ENCODE results near the gene KYAT1. TPM values are rescaled to one million over a fixed set of nuclear protein-coding genes. Genes with fewer than 3 reads are reported as not detected.

Gene KYAT1
- total RNA-seq, 1 experiment from 2014 or later, result 7.5 TPM

DNA sequence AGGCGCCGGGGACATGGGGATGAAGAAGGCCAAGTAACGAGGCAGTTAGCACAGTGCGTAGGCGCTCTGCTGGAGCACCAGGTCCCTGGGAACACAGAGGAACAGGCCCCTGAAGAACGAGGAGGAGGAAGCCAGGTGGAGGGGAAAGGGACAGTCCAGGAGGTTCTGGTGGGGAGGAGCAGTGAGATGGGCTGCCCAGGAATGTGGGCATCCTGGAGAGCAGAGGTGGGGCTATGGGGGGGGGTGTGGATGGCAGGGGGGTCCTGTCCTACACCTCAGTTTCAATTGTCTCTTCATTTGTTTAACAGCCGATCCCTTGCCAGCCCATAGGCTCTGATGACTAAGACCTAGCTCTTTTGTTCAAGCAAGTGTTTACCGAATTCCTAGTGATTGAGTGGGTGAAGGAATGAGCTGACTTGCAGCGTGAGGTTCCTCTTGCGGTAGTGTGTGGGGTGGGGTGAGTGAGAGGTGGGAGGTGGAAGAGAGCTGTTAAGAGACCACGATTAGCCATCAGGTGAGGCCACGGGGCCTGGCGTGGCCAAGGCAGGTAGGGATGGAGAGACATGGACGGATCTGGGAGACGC is 30.6 kb upstream of the KYAT1 start:
- DNase-seq (ENCODE audit: low read depth, low spot score), result no peak
- in situ Hi-C loops (cut with HindIII; ENCODE audit: low pct_unique_long_range_greater_than_20kb, low sequenced_read_pairs), result no loop called here

DNA sequence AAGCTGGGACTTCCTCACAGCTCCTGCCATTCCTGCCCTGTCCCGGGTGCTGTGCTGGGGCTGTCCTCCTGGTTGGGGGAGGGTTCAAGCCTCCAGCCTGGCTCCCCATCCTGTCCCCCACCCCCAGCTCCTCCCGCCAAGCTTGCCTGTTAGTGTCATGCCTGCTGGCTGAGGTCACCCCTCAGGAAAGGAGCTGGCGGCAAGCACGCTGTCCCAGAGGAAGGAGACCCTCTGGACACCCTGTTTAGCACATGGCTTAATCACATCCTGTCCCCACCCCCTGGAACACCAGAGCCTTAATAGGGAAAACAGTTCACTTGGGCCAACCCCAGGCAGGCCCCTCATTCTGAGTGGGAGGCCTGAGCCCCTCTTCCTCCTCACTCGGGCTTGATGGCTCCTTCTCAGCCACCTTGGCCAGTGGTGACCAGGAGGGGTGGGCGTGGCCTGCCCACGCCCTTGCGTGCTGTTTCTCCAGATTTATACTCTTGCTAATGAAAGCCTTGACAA is 29.8 kb upstream of the KYAT1 start:
- in situ Hi-C loops (cut with HindIII; ENCODE audit: low pct_unique_long_range_greater_than_20kb, low sequenced_read_pairs), result no loop called here
- DNase-seq (ENCODE audit: low read depth, low spot score), result no peak

DNA sequence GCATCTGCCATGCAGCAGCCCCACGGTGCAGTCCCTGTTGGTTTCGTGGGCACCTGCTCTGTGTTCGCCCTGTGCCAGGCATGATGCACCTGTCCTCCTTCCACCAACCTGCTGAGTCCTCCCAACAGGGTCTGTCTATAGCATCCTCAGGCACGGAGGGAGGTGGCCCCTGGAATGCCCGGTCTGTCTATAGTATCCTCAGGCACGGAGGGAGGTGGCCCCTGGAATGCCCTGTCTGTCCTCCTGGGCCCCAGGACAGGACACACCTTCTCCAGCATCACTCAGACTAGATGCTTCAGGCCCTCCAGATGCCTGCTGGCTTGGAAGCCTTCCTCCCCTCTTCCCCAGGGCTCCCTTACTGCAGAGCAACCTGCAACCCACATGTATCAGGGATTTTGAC is 29.2 kb upstream of the KYAT1 start:
- DNase-seq (ENCODE audit: low read depth, low spot score), result no peak
- in situ Hi-C loops (cut with HindIII; ENCODE audit: low pct_unique_long_range_greater_than_20kb, low sequenced_read_pairs), result no loop called here

DNA sequence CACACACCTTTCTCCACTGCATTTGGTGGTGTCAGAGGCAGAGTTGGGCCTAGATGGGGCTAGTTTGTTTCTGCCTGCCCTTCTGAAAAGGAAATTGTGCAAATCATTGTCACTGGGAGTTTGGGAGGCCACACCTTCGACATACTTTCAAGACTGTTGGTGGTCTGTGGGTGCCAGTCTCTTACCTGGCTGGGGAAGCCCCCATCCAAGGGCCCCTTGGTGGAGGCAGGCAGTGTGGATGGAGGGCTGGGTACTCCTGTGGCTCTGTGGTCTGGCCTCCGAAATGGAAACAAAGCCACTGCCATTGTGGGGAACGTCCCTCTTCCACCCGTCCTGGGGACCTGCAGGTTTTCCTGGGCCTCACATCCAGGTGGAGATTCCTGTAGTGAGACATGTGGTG is 28.1 kb upstream of the KYAT1 start:
- DNase-seq (ENCODE audit: low read depth, low spot score), result no peak
- in situ Hi-C loops (cut with HindIII; ENCODE audit: low pct_unique_long_range_greater_than_20kb, low sequenced_read_pairs), result no loop called here

DNA sequence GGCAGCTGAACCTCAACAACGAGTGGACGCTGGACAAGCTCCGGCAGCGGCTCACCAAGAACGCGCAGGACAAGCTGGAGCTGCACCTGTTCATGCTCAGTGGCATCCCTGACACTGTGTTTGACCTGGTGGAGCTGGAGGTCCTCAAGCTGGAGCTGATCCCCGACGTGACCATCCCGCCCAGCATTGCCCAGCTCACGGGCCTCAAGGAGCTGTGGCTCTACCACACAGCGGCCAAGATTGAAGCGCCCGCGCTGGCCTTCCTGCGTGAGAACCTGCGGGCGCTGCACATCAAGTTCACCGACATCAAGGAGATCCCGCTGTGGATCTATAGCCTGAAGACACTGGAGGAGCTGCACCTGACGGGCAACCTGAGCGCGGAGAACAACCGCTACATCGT is 26.6 kb upstream of the KYAT1 start:
- DNase-seq (ENCODE audit: low read depth, low spot score), result no peak
- in situ Hi-C loops (cut with HindIII; ENCODE audit: low pct_unique_long_range_greater_than_20kb, low sequenced_read_pairs), result no loop called here

DNA sequence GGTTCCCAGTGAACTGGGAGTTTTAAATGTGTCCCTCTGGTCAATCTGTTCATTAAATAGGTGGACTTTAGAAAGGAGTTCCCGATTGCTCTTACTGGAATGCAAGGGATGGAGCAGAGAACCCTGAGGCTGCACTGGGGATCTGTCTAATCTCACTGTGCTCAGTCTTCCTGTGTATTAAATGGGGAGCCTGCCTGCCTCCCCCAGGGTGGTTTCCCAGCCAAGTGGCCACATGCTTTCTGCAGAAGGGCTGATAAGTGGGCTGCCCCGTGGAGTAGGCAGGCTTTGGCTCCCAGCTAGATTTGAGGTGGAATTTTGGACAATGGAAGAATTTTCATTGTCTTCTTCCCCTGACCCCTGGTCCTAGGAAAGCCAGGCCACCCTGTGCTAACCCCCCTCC is 25.0 kb upstream of the KYAT1 start:
- in situ Hi-C loops (cut with HindIII; ENCODE audit: low pct_unique_long_range_greater_than_20kb, low sequenced_read_pairs), result no loop called here

DNA sequence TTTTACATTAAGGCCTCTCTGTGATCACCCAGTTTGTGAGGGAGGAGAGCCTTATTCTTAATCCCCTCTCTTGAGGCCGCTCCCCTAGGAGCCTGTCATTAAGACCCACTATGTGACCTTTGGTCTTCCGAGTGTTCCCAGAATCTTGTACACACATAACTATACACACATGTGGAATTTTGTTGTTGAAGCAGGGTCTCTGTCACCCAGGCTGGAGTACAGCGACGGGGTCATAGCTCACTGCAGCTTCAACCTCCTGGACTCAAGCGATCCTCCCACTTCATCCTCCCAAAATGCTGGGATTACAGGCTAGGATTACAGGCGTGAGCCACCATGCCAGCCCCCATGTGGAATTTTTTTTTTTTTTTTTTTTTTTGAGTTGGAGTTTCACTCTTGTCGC is 24.2 kb upstream of the KYAT1 start:
- in situ Hi-C loops (cut with HindIII; ENCODE audit: low pct_unique_long_range_greater_than_20kb, low sequenced_read_pairs), result no loop called here
- DNase-seq (ENCODE audit: low read depth, low spot score), result no peak

More for the DNA sequence above, 25.0 kb upstream of the KYAT1 start:
- no peak for DNase-seq (ENCODE audit: low read depth, low spot score)

DNA sequence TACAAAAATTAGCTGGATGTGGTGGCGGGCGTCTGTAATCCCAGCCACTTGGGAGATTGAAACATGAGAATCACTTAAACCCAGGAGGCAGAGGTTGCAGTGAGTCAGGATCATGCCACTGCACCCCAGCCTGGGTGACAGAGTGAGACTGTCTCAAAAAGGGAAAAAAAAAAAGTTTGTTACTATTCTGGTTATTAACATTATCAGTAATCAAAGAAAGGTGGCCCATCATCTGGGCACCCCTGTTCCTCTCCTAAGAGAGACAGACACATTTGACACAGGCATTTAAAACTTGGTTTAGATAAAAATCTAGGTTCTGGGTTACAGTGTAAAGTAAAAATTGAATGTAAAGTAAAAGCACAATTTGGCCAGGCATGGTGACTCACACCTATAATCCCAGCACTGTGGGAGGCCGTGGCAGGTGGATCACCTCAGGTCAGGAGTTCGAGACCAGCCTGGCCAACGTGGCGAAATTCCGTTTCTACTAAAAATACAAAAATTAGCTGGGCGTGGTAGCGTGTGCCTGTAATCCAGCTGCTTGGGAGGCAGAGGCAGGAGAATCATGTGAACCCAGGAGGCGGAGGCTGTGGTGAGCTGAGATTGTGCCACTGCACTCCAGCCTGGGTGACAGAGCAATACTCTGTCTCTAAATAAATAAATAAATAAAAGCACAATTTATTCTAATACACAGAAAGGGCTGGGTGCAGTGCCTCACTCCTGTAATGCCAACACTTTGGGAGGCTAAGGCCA is 22.3 kb upstream of the KYAT1 start:
- no peak for DNase-seq (ENCODE audit: low read depth, low spot score)
- in situ Hi-C loops (cut with HindIII; ENCODE audit: low pct_unique_long_range_greater_than_20kb, low sequenced_read_pairs), result no loop called here

DNA sequence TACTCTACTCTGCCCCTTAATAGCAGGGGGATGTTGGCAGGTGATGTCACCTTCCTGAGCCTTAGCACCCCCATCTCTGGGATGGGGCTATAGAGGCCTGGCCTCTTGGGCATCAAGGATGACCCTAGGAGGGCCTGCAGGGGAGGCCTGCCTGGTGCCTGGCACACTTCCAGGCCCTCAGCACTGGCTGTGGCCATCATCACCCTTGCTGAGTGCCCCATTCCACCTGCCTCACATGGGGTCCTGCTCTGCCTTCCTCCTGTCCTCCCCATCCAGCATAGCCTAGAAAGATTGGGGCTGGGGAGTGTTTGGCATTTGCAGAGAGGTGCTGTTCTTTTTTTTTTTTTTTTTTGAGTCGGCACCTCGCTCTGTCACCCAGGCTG is 21.3 kb upstream of the KYAT1 start:
- in situ Hi-C loops (cut with HindIII; ENCODE audit: low pct_unique_long_range_greater_than_20kb, low sequenced_read_pairs), result no loop called here
- no peak for DNase-seq (ENCODE audit: low read depth, low spot score)

DNA sequence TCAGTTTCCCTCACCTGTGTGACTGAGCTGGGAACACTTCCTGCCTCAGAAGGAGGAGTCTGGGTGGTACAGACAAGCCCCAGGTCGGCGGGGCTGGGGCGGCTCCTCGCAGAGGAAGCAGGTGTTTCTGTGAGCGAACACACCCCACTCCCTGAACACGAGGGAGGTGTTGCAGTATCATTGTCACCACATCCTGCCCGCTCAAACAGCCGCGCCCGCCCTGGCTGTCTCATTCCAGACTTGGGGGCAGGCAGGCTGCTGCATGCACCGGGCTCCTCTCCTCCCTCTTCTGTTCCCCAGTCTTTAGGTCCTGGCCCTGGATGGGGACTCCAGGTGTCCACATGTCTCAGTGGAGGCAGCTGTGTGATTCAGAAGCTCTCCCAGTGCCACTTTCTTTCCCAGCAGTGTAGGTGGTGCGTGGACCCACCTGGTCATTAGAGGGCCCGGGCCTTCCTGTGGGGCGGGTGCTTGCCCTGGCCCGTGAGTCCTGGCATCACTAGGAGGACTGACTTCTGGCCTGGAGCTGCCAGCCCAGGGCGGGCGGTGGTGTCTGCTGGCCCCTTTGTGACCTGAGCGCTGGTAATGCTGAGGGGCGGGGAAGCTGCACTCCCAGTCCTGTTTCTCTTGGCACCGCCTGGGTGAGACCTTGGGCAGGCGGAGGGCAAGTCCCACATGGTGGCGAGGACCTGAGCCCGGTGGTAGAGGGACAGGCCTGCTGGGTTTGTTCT is 20.8 kb upstream of the KYAT1 start:
- in situ Hi-C loops (cut with HindIII; ENCODE audit: low pct_unique_long_range_greater_than_20kb, low sequenced_read_pairs), result no loop called here
- no peak for DNase-seq (ENCODE audit: low read depth, low spot score)

DNA sequence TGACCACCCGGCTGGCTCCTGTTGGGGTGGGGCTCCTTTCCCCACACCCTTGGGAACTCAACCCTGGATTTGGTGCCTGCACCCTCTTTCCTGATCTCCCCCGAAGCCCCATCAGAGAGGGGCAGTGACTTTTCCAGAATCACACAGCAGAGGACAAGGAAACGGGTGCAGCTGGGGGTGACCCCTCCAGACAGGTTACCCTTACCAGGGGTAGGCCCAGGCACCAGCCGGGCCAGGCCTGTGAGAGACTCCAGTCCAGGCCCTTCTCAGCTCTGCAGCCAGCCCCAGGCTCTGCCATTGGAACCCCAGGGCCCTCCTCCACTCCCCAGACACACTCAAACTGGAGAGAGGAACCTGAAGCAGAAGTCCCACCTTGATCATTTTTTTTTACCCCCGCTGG is 20.1 kb upstream of the KYAT1 start:
- in situ Hi-C loops (cut with HindIII; ENCODE audit: low pct_unique_long_range_greater_than_20kb, low sequenced_read_pairs), result no loop called here
- DNase-seq (ENCODE audit: low read depth, low spot score), result no peak

DNA sequence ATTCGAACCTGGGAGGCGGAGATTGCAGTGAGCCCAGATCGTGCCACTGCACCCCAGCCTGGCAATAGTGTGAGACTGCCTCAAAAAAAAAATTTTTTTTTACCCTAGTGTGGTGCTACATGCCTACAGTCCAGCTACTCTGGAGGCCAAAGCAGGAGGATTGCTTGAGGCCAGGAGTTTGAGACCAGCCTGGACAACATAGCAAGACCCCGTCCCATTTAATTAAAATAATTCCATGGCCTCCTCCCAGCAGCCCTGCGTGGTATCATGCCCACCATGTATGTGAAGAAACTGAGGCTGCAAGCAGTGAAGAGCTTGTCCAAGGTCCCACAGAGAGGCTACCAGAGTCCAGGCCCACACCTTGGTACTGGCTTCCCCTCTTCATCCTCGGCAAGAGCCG is 19.6 kb upstream of the KYAT1 start:
- in situ Hi-C loops (cut with HindIII; ENCODE audit: low pct_unique_long_range_greater_than_20kb, low sequenced_read_pairs), result no loop called here

DNA sequence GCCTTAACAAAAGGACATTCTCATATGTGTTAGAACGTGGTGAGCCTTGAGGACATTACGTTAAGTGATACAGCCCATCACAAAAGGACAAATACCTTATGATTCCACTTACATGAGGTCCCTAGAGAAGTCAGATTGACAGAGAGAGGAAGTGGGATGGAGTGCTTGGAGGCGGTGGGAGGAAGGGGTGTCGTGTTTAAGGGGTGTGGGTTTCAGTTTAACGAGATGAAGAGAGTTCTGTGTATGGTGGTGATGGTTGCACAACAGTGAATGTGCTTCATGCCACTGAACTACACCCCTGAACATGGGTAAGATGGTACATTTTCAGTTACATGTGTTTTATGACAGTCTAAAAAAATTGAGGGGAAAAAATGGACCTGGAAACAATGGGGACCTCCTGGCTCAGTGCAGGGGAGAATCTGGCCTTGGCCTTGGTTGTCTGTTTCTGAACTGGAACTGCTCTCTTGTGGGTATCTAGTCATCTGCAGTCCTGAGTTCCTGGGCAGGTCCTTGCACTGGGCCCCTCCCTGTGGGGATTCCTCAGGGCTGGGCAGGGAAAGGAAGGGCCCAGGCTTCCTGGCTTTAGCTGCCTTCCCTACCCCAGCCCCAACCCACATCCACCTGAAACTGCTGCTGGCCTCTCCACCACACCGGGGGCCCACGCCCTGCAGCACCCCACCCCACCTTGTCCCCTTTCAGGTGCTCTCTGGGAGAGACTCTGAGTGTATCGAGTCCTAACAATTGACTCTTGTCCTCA is 18.0 kb upstream of the KYAT1 start:
- DNase-seq (ENCODE audit: low read depth, low spot score), result no peak
- in situ Hi-C loops (cut with HindIII; ENCODE audit: low pct_unique_long_range_greater_than_20kb, low sequenced_read_pairs), result no loop called here

More for the DNA sequence above, 19.6 kb upstream of the KYAT1 start:
- DNase-seq (ENCODE audit: low read depth, low spot score), result no peak

DNA sequence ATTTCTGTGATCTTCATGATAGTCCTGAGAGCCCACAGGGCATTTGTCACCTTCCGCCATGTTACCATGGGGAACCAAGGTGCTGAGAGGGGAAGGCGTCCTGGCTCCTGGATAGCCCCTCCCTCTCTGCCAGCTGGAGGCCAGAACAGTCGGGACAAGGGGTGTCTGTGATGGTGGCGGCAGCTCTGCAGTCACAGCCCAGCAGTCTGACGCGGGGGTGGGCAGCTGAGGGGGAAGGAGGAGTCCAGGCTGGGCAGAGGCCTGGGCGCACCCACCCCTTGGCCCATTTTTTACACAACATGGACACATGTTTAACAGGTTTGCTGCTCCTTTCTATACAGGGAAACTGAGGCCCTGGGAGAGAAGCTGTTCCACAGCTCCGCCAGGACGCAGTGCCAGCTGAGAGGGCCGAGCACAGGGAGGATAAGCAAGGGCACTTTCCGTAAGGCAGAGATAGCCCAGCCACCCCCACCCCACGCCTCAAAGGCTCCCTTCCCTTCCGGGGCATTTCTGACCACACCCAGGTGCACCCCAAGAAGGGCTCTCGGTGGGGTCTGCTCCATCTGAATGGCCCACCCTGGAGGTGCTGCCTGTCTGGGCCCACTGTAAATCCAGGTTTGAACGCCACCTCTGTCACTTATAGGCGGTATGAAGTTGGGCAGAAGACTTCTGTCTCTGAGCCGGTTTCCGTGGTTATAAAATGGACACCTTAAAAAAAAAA is 17.3 kb upstream of the KYAT1 start:
- in situ Hi-C loops (cut with HindIII; ENCODE audit: low pct_unique_long_range_greater_than_20kb, low sequenced_read_pairs), result no loop called here
- no peak for DNase-seq (ENCODE audit: low read depth, low spot score)

DNA sequence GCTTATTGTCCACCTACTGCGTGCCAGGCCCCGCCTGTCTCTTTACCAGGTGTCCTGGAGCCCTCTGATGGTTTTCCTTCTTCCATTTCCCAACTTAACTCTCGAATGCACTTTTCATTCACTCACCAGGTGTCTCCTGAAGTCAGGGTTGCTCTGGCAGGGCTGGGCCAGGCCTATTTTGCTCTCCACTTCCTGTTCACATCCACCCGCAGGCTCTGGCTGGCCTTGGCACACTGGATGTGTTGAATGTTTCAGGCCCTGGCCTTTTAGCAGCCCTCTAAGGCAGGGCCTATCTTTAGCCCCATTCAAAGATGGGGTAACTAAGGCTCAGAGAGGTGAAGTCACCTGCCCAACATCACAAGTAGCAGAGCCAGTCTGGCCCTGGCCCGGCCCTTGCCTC is 16.6 kb upstream of the KYAT1 start:
- in situ Hi-C loops (cut with HindIII; ENCODE audit: low pct_unique_long_range_greater_than_20kb, low sequenced_read_pairs), result no loop called here
- no peak for DNase-seq (ENCODE audit: low read depth, low spot score)

DNA sequence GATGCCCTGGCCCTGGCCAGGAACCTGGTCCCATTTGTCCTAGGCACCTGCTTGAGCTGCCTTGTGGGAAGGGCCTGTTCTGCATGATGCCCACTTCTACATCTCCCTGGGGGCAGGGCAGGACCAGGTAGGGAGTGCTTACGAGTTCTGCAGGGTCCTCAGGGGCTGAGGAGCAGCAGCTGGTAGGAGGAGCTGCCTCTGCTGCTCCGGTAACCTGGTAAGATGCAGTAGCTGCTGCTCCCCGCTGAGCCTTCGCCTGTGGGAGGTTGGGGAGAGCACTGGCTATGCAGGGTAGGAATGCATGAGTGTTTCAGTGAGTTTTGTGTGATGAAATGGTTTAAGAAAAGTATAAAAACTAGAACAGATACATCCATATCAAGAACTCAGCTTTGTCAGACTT is 13.8 kb upstream of the KYAT1 start:
- DNase-seq (ENCODE audit: low read depth, low spot score), result no peak
- in situ Hi-C loops (cut with HindIII; ENCODE audit: low pct_unique_long_range_greater_than_20kb, low sequenced_read_pairs), result no loop called here

DNA sequence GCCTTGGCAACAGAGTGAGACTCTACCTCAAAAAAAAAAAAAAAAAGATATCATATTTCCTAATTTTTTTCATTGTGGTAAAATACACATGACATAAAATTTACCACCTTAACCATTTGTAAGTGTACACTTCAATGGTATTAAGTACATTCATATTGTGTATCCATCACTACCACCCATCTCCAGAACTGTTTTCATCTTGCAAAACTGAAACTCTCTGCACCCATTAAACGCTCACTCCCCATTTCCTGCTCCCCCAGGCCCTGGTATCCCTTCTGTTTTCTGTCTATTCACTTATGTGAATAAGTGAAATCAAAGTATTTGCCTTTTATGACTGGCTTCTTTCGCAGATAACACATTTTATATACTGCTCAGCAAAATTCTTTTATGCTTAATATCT is 13.0 kb upstream of the KYAT1 start:
- in situ Hi-C loops (cut with HindIII; ENCODE audit: low pct_unique_long_range_greater_than_20kb, low sequenced_read_pairs), result no loop called here
- no peak for DNase-seq (ENCODE audit: low read depth, low spot score)

DNA sequence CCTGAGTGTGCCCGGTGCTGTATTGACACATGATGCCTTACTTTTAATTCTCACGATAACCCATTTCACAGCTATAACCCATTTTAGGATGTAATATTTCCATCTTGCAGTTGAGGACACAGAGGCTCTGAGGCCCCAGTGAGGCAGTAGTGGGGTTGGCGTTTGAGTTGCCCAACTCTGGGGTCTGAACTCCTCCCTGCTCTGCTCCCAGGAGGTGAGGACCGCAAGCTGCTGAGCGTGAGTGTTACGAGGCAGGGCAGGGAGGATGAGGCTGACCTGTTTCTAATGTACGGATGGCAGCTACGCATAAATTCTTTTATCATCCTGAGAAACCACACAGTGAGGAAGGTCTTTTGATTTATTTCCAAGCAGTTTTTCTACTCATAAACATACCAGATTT is 11.6 kb upstream of the KYAT1 start:
- no peak for DNase-seq (ENCODE audit: low read depth, low spot score)
- in situ Hi-C loops (cut with HindIII; ENCODE audit: low pct_unique_long_range_greater_than_20kb, low sequenced_read_pairs), result no loop called here
